PC-9 (cell line): Measurements from ENCODE around the gene UVSSA. TPM values are rescaled to one million over a fixed set of nuclear protein-coding genes. Genes with fewer than 3 reads are reported as not detected.

Experiments
- BruUV-seq: library from RNA; stranded (reverse); fragments of 400-500 nt; replicated peaks from 2 replicates; lab custom pipeline; 2021; lab: Mats Ljungman, UMichigan
- CTCF ChIA-PET: fragments of 300-600 bp; sonication (Branson Sonifier 250); formaldehyde crosslinking; loops from one replicate; lab custom pipeline; 2022; ENCODE audit warnings: antibody characterized with exemption; lab: Charles Lee
- POLR2A ChIA-PET: fragments of 300-600 bp; sonication (Branson Sonifier 250); formaldehyde crosslinking; loops from one replicate; lab custom pipeline; 2022; ENCODE audit warnings: antibody characterized with exemption; ENCODE audit not compliant: unreplicated experiment; lab: Charles Lee
- DNase-seq, 2 experiments: peaks; one replicate each; pipeline versions ENCODE4 v3.0.0 to v3.0.0-alpha.2; 2015 to 2022; ENCODE audit warnings: mixed read lengths in 1 of 2
- H2AFZ ChIP-seq: fragments of 200-600 bp; sonication (generic); 2 replicates; pipeline ENCODE4 v1.8.1; 2017; ENCODE audit warnings: antibody characterized with exemption
- H3F3A ChIP-seq: fragments of 200-600 bp; sonication (generic); 2 replicates; pipeline ENCODE4 v1.8.1; 2017; ENCODE audit warnings: antibody characterized with exemption, mild to moderate bottlenecking, low read depth; ENCODE audit not compliant: insufficient read depth
- H3K27ac ChIP-seq: fragments of 200-600 bp; sonication (generic); 2 replicates; pipeline ENCODE4 v1.6.1; 2016; ENCODE audit warnings: mixed run types
- H3K27me3 ChIP-seq: fragments of 200-600 bp; sonication (generic); 2 replicates; pipeline ENCODE4 v1.6.1; 2016; ENCODE audit warnings: low read depth, mixed run types; ENCODE audit not compliant: insufficient read depth
- H3K36me3 ChIP-seq: fragments of 200-600 bp; sonication (generic); 2 replicates; pipeline ENCODE4 v1.6.1; 2016; ENCODE audit warnings: low read depth, mixed run types
- H3K4me1 ChIP-seq: fragments of 200-600 bp; sonication (generic); replicated peaks from 2 replicates; pipeline ENCODE4 v1.6.1; 2016; ENCODE audit warnings: mixed run types; ENCODE audit not compliant: insufficient read depth
- H3K4me2 ChIP-seq: fragments of 200-600 bp; sonication (generic); 2 replicates; pipeline ENCODE4 v1.6.1; 2017; ENCODE audit warnings: mixed run types
- H3K4me3 ChIP-seq: fragments of 200-600 bp; sonication (generic); 2 replicates; pipeline ENCODE4 v1.6.1; 2016; ENCODE audit warnings: mixed run types
- H3K79me2 ChIP-seq: fragments of 200-600 bp; sonication (generic); 2 replicates; pipeline ENCODE4 v1.6.1; 2017; ENCODE audit warnings: low read depth, mixed run types
- H3K9me2 ChIP-seq: fragments of 200-600 bp; sonication (generic); 2 replicates; pipeline ENCODE4 v1.8.1; 2017; ENCODE audit warnings: mild to moderate bottlenecking; ENCODE audit not compliant: insufficient read depth
- H3K9me3 ChIP-seq: fragments of 200-600 bp; sonication (generic); 2 replicates; pipeline ENCODE4 v1.8.1; 2016; ENCODE audit warnings: low read depth; ENCODE audit not compliant: insufficient read depth
- H4K20me1 ChIP-seq: fragments of 200-600 bp; sonication (generic); 2 replicates; pipeline ENCODE4 v1.8.1; 2017; ENCODE audit not compliant: insufficient read depth
- CTCF ChIP-seq: fragments of 200-600 bp; sonication (generic); conservative IDR thresholded peaks from 2 replicates; pipeline ENCODE4 v1.6.1; 2017; ENCODE audit warnings: mixed run types, antibody characterized with exemption, mild to moderate bottlenecking, moderate library complexity
- EZH2 ChIP-seq: fragments of 200-600 bp; sonication (generic); IDR thresholded peaks from 2 replicates; pipeline ENCODE4 v1.8.0; 2017; ENCODE audit warnings: antibody characterized with exemption, low read depth
- intact Hi-C: fragments of 100-400 bp; cut with micrococcal nuclease; formaldehyde crosslinking; loops from one replicate; pipeline ENCODE4 v1.10.0; 2022; ENCODE audit not compliant: unreplicated experiment
- total RNA-seq: library from RNA; stranded (reverse); gene quantifications from 2 replicates; pipeline ENCODE4 v1.2.3, GENCODE V29; 2021

UVSSA gene
- total RNA-seq, 1 experiment from 2014 or later: 24.3 TPM

- no peak overlapping the region for H3K4me3 ChIP-seq
- no peak overlapping the region for H3K27ac ChIP-seq
- no peak overlapping the region for H3K4me2 ChIP-seq
- ChIA-PET POLR2A (no interaction called here), CTCF (no interaction called here)
- H4K20me1 ChIP-seq: no peaks in the 10 kb centered on the region
- peaks cover 36% of the 10 kb centered on the region for H3K27me3 ChIP-seq
- no peaks in the 10 kb centered on the region for H3K36me3 ChIP-seq
- no peaks in the 10 kb centered on the region for H3K9me2 ChIP-seq
- H3F3A ChIP-seq: no peaks in the 10 kb centered on the region
- no peaks in the 10 kb centered on the region for H3K4me1 ChIP-seq
- TF ChIP-seq EZH2: no peak
- TF ChIP-seq CTCF: no peak
- H3K79me2 ChIP-seq: no peaks in the 10 kb centered on the region
- intact Hi-C loops: no loop called here
- no TSS peak for BruUV-seq
- no peaks in the 10 kb centered on the region for H3K9me3 ChIP-seq
- H2AFZ ChIP-seq: no peak overlapping the region
- DNase-seq: no peak
Observed at GRCh38 chr4:1405636-1406393, 58.8 kb downstream of the UVSSA start.

GRCh38 chr4:1406394-1406980 is 59.5 kb downstream of the UVSSA start, which contains the start of gene NKX1-1:
Gene NKX1-1, minus strand, starts transcription at chr4:1406442. Its CDS starts 0 bp downstream, at chr4:1406442.
- BruUV-seq: no TSS peak
- Histone ChIP-seq H2AFZ (no peak within 1 kb of the TSS), H3F3A (no peaks in the 10 kb centered on the region), H3K4me2 (no peak within 1 kb of the TSS), H3K27ac (no peak within 1 kb of the TSS), H3K4me1 (no peaks in the 10 kb centered on the region), H4K20me1 (no peaks in the 10 kb centered on the region), H3K79me2 (no peaks in the 10 kb centered on the region), H3K36me3 (no peaks in the 10 kb centered on the region), H3K4me3 (no peak within 1 kb of the TSS), H3K9me3 (no peaks in the 10 kb centered on the region), H3K27me3 (peaks cover 38% of the 10 kb centered on the region), H3K9me2 (no peaks in the 10 kb centered on the region)
- DNase-seq: no peak
- POLR2A ChIA-PET: no interaction called here
- intact Hi-C loops: no loop called here
- no peak for TF ChIP-seq CTCF
- CTCF ChIA-PET: no interaction called here

GRCh38 chr4:1406981-1407656 is 60.1 kb downstream of the UVSSA start:
- Histone ChIP-seq H3K9me2 (no peaks in the 10 kb centered on the region), H3K36me3 (no peaks in the 10 kb centered on the region), H3K4me3 (no peak overlapping the region), H4K20me1 (no peaks in the 10 kb centered on the region), H3F3A (no peaks in the 10 kb centered on the region), H3K9me3 (no peaks in the 10 kb centered on the region), H3K27me3 (peaks cover 35% of the 10 kb centered on the region), H2AFZ (no peak overlapping the region), H3K79me2 (no peaks in the 10 kb centered on the region), H3K27ac (no peak overlapping the region), H3K4me2 (no peak overlapping the region), H3K4me1 (no peaks in the 10 kb centered on the region)
- no TSS peak for BruUV-seq
- TF ChIP-seq CTCF: no peak
- TF ChIP-seq EZH2: no peak
- DNase-seq: no peak
- CTCF ChIA-PET: no interaction called here
- intact Hi-C loops: no loop called here
- POLR2A ChIA-PET: no interaction called here
